ENCODE measurements around the gene ARHGAP1.

ARHGAP1 gene

GRCh38 chr11:46628961-46629360, 71.5 kb downstream of the ARHGAP1 start:
- Histone ChIP-seq H3K9me3 (replicated peaks in 1 of 11) (no peaks in the 10 kb centered on the region), H3K4me1 (0 out of 20 replicates have a peak, but pooled peaks cover 0 to 3% (median 0%) of the 10 kb centered on the region in 10 experiments), H3K36me3 (peaks cover 70 to 98% (median 88%) of the 10 kb centered on the region in 11 experiments), H4K20me1 (peaks cover 0 to 40% (median 23%) of the 10 kb centered on the region in 11 experiments; a peak in 14 of 22 replicates), H3K4me2 (no peak overlapping the region), H3K4me3 (no peak overlapping the region), H3K9ac (no peak overlapping the region), H3K27me3 (no peaks in the 10 kb centered on the region), H3K27ac (no peak overlapping the region)
- no peak for TF ChIP-seq Cebpa-rat (IDR thresholded peaks at IDR 0.05)

Measured in BLaER1 treated with 17β-estradiol and CSF1 and Interleukin-3, amounts not matched to agents 10 nM and 100 nM (cell line).